Panc1 (cell line): ENCODE results near the gene TGIF1. TPM values are rescaled to one million over a fixed set of nuclear protein-coding genes. Genes with fewer than 3 reads are reported as not detected.

Experiments used
- ATAC-seq: fragments of 200-7000 bp; cut with Tn5 transposase; 2 replicates; pipeline ENCODE4 v1.9.1; 2020; ENCODE audit warnings: mild to moderate bottlenecking, moderate library complexity
- BruUV-seq: library from RNA; stranded (reverse); fragments of 400-500 nt; replicated peaks from 2 replicates; lab custom pipeline; 2021; lab: Mats Ljungman, UMichigan
- CTCF ChIA-PET: fragments of 300-600 bp; sonication (Branson Sonifier 250); formaldehyde crosslinking; loops from one replicate; lab custom pipeline; 2022; ENCODE audit warnings: antibody characterized with exemption; lab: Charles Lee
- POLR2A ChIA-PET: fragments of 300-600 bp; sonication (Branson Sonifier 250); formaldehyde crosslinking; loops from one replicate; lab custom pipeline; 2022; ENCODE audit warnings: antibody characterized with exemption; lab: Charles Lee
- DNase-seq: peaks from one replicate; pipeline ENCODE4 v3.0.0-alpha.2; 2010; ENCODE audit warnings: low read depth, low spot score
- H3K27ac ChIP-seq: 2 replicates; pipeline ENCODE4 v1.5.1; 2011; ENCODE audit warnings: mild to moderate bottlenecking, low read length, inconsistent platforms
- H3K27me3 ChIP-seq: fragments of 200-500 bp; sonication (Bioruptor generic); 2 replicates; pipeline ENCODE4 v1.6.0; 2014; ENCODE audit warnings: low read length, inconsistent platforms; ENCODE audit not compliant: control insufficient read depth, insufficient read depth
- H3K36me3 ChIP-seq: fragments of 200-500 bp; sonication (Bioruptor generic); 2 replicates; pipeline ENCODE4 v1.5.1; 2014; ENCODE audit warnings: inconsistent platforms, mild to moderate bottlenecking, low read length, moderate library complexity; ENCODE audit not compliant: control insufficient read depth, insufficient read depth
- H3K4me1 ChIP-seq: 2 replicates; pipeline ENCODE4 v1.5.1; 2011; ENCODE audit warnings: inconsistent platforms, mild to moderate bottlenecking, low read length, moderate library complexity; ENCODE audit not compliant: control insufficient read depth, insufficient read depth
- H3K4me3 ChIP-seq, 2 experiments: 2 replicates each; pipeline ENCODE4 v1.5.1; 2011 to 2012; ENCODE audit warnings: low read depth in 2 of 2, low read length in 2 of 2, mild to moderate bottlenecking in 2 of 2, inconsistent platforms in 1 of 2, moderate library complexity in 1 of 2
- H3K9me3 ChIP-seq: fragments of 200-500 bp; sonication (Bioruptor generic); 2 replicates; pipeline ENCODE4 v1.5.1; 2014; ENCODE audit warnings: low read depth, mild to moderate bottlenecking, inconsistent platforms, low read length, moderate library complexity; ENCODE audit not compliant: control insufficient read depth, insufficient read depth
- POLR2AphosphoS5 ChIP-seq: IDR thresholded peaks from 2 replicates; pipeline ENCODE4 v1.6.1; 2012; ENCODE audit warnings: mild to moderate bottlenecking, low read depth, low read length, moderate library complexity
- REST ChIP-seq, 2 experiments: IDR thresholded peaks; 2 replicates each; pipeline ENCODE4 v1.6.1; 2011 to 2012; ENCODE audit warnings: low read depth in 2 of 2, control low read depth in 1 of 2, low read length in 1 of 2, mild to moderate bottlenecking in 1 of 2, moderate library complexity in 1 of 2; ENCODE audit not compliant: insufficient read depth in 1 of 2
- SIN3A ChIP-seq: IDR thresholded peaks from 2 replicates; pipeline ENCODE4 v1.6.1; 2012; ENCODE audit warnings: low read depth, mild to moderate bottlenecking, low read length, moderate library complexity, borderline replicate concordance; ENCODE audit not compliant: insufficient read depth
- TCF7L2 ChIP-seq: IDR thresholded peaks from 2 replicates; pipeline ENCODE4 v1.6.1; 2011; ENCODE audit warnings: mild to moderate bottlenecking, low read depth, low read length, inconsistent platforms
- in situ Hi-C: cut with HindIII; loops from 2 replicates; pipeline ENCODE4 v1.10.0; 2016; ENCODE audit warnings: low sequenced_read_pairs, low pct_unique_long_range_greater_than_20kb
- intact Hi-C: fragments of 100-400 bp; cut with micrococcal nuclease; formaldehyde crosslinking; loops from one replicate; pipeline ENCODE4 v1.10.0; 2022; ENCODE audit not compliant: unreplicated experiment
- total RNA-seq: library from RNA; stranded (reverse); gene quantifications from one replicate; pipeline ENCODE4 v1.2.1, GENCODE V29; 2021; ENCODE audit not compliant: unreplicated experiment
- TF ChIP-seq, protein P1 (sequence below): fragments of 450-650 bp; IDR thresholded peaks from 2 replicates; pipeline ENCODE4 v1.5.1; 2017; ENCODE audit warnings: mild to moderate bottlenecking

Gene TGIF1
- total RNA-seq, 1 experiment from 2014 or later: 171 TPM

GRCh38 chr18:3452750-3453539 is 3.0 kb downstream of the TGIF1 start:
- Histone ChIP-seq H3K27me3 (no peaks in the 10 kb centered on the region), H3K36me3 (peaks cover 20% of the 10 kb centered on the region), H3K27ac (peak overlapping the region; percentile 100), H3K9me3 (no peaks in the 10 kb centered on the region), H3K4me1 (peaks cover 33% of the 10 kb centered on the region), H3K4me3 (peak overlapping the region; percentile 97 to 98)
- DNase-seq (no peak), ATAC-seq (no peak)
- 0 out of 2 replicates have a peak, but pooled peaks have one; percentile 3 for TF ChIP-seq POLR2AphosphoS5
- TF ChIP-seq REST (IDR thresholded peaks at IDR 0.05; ENCODE audit: insufficient read depth in 1 of 2, low read depth in 2 of 2, low read length in 1 of 2): no peak
- TF ChIP-seq, protein P1, sequence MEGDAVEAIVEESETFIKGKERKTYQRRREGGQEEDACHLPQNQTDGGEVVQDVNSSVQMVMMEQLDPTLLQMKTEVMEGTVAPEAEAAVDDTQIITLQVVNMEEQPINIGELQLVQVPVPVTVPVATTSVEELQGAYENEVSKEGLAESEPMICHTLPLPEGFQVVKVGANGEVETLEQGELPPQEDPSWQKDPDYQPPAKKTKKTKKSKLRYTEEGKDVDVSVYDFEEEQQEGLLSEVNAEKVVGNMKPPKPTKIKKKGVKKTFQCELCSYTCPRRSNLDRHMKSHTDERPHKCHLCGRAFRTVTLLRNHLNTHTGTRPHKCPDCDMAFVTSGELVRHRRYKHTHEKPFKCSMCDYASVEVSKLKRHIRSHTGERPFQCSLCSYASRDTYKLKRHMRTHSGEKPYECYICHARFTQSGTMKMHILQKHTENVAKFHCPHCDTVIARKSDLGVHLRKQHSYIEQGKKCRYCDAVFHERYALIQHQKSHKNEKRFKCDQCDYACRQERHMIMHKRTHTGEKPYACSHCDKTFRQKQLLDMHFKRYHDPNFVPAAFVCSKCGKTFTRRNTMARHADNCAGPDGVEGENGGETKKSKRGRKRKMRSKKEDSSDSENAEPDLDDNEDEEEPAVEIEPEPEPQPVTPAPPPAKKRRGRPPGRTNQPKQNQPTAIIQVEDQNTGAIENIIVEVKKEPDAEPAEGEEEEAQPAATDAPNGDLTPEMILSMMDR: no peak
- TF ChIP-seq TCF7L2: 0 out of 2 replicates have a peak, but pooled peaks have one; percentile 12
- no peak for TF ChIP-seq SIN3A
- in situ Hi-C loops (no loop called here), intact Hi-C loops (loop anchor here (5.0 kb wide), 1 partner anchor 214 kb away; no protein-coding TSS in a partner anchor)
- CTCF ChIA-PET: interaction anchor here (0.6 to 1.8 kb wide), 3 partner anchors 15 to 213 kb away, joined by 4 to 12 read pairs (median 7); no protein-coding TSS in a partner anchor
- POLR2A ChIA-PET: interaction anchor here (0.5 to 3.3 kb wide), 16 partner anchors 20 to 878 kb away, joined by 3 to 23 read pairs (median 6); no protein-coding TSS in a partner anchor
- no TSS peak for BruUV-seq

DNA sequence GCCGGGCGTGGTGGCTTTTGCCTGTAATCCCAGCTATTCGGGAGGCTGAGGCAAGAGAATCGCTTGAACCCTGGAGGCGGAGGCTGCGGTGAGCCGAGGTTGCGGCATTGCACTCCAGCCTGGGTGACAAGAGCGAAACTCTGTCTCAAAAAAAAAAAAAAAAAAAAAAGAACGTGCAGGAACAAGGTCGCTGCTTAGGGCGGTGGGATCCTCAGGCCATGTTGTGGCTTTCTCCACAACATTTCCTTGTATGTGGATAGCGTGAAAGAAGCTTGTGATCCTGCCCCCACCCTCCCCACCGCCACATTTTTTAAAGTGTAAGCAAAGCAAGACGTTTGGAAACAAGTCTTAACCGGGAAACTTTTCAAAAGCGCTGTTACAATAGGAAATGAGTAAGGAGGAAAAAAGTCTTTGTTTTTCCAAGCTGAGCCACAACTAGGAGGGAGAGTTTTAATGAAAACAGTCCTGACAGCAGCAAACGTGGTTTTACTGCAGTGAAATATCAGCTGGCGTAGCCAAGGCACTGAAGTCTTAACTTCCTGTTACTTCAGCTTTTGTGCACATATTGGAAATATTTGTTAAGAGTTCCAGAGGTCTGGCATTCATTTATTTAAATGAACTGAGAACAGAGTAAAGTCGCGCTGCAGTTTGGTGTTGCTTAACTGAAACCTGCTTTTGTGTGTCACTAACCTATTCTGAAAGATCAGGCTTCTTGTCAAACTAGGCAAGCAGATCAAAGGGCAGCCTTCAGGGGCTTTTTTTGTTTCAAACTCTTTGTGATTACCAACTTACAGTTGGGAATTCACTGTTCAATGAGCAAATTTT is 3.8 kb downstream of the TGIF1 start:
- in situ Hi-C loops (no loop called here), intact Hi-C loops (loop anchor here (1.0 to 5.0 kb wide), 2 partner anchors 173 to 214 kb away; no protein-coding TSS in a partner anchor)
- ATAC-seq: no peak
- peaks cover 26% of the 10 kb centered on the region for H3K36me3 ChIP-seq
- BruUV-seq: no TSS peak
- TF ChIP-seq, protein P1: no peak
- TF ChIP-seq SIN3A (peak; percentile 68; the same call in 1 of the 2 replicates), TCF7L2 (peak; percentile 89), POLR2AphosphoS5 (peak; percentile 82), REST (IDR thresholded peaks at IDR 0.05; ENCODE audit: insufficient read depth in 1 of 2, low read depth in 2 of 2, low read length in 1 of 2) (no peak)
- H3K4me1 ChIP-seq: peaks cover 41% of the 10 kb centered on the region
- peak overlapping the region; percentile 97 to 98 for H3K4me3 ChIP-seq
- DNase-seq: no peak
- no peaks in the 10 kb centered on the region for H3K9me3 ChIP-seq
- CTCF ChIA-PET: interaction anchor here (0.7 to 1.8 kb wide), 3 partner anchors 81 to 141 kb away, joined by 8 to 12 read pairs (median 12); no protein-coding TSS in a partner anchor
- peak overlapping the region; percentile 100 for H3K27ac ChIP-seq
- POLR2A ChIA-PET: interaction anchor here (0.5 to 3.3 kb wide), 15 partner anchors 13 to 877 kb away, joined by 3 to 23 read pairs (median 8); no protein-coding TSS in a partner anchor
- no peaks in the 10 kb centered on the region for H3K27me3 ChIP-seq
